HG03457 (cell line): ENCODE measurements around the gene MAP2K6.

Experiments
- ATAC-seq: cut with Tn5 transposase; IDR thresholded peaks from one replicate; pipeline ENCODE4 v1.9.1; 2021; ENCODE audit warnings: moderate number of reproducible peaks; ENCODE audit not compliant: unreplicated experiment

The MAP2K6 gene

GRCh38 chr17:69425978-69426377, 11.5 kb downstream of the MAP2K6 start:
- no peak for ATAC-seq

DNA sequence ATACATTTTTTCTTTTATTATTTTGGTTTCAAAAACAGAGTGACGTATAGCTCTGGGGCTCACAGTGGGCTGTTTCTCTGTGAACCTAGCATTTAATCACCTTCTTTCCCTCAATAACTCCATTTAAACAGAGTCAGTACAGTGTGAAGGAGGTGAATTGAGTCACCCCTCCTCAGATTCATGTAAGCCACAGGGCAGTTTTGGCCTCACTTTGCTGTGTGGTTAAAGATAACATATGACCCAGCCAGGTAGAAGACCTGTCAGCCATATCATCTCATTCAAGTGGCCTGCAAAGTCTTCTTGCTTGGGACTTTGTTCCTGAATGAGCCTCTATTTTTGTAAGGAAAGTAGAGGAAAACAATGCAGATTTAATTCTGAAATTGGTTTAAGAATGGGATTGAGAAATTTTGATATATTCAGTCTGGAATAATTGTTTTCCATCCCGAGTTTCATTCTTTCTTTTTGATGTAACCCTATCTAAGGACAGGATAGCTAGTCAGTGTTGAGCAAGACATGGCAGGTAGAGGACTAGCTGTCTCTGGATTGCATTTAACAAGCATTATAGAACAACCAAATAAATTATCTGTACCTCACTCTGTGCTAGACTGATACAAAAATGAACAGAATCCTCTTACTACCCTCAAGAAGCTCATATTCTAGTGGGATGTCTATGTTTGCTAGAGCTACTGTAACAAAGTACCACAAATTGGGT, 13.1 kb downstream of the MAP2K6 start:
- ATAC-seq = no peak

DNA sequence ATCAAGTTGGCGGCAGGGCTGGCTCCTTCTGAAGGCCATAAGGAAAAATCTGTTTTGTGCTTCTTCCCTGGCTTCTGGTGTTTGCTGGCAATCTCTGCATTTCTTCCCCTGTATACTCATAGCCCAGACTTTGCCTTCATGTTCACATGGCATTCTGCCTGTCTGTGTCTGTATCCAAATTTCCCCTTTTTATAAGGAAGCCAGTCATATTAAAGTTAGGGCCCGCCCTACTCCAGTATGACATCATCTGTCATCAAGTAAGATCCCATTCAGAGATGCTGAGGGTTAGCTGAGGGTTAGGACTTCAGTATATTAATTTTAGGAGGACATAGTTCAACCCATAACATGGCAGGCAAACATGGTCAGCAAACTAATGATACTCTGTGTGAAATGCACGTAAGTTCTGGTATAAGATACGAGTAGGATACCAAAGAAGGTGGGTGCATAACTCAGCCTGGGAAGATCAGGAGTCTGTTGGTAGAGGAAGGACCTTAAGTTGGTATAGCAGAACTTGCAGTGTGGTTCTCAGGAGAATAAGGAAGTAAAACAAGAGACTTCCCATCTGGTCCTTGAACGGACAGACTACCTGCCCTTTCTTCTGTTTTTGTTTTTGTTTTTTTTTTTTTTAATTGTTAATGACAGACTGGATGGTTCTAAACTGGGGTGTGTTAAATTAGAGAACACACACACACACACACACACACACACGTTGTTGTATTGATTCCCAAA, 13.9 kb downstream of the MAP2K6 start:
- no peak for ATAC-seq

GRCh38 chr17:69430488-69430887, 16.0 kb downstream of the MAP2K6 start:
- ATAC-seq = no peak

DNA sequence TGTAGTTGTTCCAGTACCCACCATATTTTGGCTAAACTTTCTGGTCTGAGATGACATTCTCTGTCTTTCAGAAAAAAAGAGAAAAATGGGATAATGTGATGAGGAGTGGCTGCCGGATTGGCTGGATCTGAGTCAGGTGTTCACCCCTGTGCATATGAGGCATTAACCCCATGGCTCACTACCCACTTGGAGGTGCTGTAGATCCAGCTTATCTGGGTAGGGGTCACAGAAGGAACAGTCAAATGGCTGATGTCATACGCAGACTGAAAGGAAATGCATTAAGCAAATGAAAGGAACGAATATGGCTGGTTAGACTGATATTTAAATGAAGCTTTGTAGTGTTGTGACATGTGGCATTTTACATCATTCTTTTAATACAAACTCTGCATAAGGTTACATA, 17.3 kb downstream of the MAP2K6 start:
- no peak for ATAC-seq

GRCh38 chr17:69433093-69433492, 18.6 kb downstream of the MAP2K6 start:
- no peak for ATAC-seq

DNA sequence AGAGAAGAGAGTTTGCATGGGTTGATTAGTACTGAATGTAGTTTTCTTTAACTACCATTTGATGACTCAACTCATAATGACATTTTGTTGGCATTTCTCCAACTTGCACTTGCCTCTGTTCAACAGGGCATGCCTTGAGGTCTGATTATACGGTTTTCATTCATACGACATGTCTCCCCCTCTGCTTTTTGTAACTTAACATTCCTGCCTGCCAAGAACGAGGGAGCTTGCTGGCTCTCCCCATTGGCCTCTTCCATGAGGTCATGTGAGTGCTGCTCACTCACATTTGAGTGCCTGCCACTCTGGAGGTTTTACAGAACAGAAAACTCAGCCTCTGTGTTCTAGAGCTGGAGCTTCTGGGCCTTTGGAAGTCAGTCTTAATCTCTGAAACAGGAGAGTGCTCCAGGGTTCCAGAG, 19.7 kb downstream of the MAP2K6 start:
- no peak for ATAC-seq

DNA sequence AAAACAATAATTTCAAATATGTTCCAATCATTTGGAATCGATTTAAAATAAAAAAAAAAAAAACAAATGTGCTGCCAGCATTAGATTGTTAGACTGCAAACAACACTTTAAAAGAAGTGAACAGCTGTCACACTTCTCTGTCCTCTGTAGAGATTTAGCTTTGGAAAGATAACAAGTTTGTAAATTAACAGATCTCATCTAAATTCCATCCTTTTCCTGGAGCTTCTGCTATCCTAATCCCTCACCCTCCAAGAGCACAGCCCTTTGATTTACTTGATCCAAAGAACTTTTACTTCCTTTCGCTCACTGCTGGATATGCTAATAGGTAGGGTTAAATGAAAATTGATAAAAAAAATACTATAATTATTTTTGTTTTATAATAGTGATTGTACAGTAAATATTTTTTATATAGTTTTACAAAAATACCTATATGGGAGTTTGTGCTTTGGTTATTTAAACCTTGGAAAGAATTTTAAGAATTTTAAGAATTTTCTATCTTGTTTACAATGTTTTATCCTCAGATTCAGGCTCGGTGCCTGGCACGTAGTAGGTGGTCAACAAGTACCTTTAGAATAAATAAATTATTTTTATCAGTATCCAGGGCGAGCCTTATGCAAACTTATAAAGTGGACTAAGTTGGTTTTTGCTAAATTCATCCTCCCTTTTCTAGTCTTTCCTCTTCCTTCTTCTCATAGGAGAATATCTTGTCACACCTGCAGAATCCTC, 21.6 kb downstream of the MAP2K6 start:
- ATAC-seq = no peak

DNA sequence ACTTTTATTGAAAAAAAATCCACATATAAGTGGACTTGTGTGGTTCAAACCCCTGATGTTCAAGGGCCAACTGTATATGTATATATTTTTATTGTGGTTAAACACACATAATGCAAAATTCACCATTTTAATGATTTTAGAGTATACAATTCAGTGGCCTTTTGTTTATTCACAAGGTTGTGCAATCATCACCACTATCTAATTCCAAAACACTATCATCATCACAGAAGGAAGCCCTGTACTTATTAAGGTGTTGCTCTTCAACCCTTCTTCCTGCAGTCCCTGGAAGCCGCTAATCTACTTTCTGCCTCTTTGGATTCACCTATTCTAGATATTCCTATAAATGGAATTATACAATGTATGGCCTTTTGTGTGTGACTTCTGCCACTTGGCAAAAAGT, 23.0 kb downstream of the MAP2K6 start:
- no peak for ATAC-seq

DNA sequence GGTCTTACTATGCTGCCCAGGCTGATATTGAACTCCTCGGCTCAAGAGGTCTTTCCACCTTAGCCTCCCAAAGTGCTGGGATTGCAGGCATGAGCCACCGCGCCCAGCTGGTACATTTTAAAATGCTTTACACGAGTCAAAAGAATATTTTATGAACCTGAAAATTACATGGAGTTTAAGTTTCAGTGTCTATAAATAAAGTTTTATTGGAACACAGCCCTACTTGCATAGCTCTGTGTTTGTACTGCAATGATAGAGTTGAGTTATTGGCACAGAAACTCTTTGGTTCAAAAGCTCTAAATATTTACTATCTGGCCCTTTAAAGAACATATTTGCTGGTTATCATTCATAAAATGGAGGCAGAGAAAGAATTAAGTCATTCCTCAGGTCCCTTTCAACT, 24.3 kb downstream of the MAP2K6 start:
- ATAC-seq = no peak

DNA sequence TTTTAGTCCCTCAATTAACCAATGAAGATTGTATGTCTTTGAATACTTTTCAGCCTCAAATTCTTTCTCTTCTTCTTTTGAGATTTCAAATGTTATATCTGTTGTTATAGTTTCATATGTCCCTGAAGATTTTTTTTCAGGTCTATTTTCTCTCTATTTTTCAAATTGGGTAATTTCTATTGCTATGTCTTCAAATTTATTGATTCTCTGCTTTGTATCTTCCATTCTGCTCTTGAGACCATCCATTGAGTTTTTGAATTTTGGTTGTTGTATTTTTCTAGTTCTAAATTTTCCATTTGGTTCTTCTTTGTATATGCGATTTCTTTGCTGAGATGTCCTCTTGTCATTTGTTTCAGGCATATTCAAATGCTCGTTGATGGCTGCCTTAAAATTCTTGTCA, 26.7 kb downstream of the MAP2K6 start:
- ATAC-seq = no peak

DNA sequence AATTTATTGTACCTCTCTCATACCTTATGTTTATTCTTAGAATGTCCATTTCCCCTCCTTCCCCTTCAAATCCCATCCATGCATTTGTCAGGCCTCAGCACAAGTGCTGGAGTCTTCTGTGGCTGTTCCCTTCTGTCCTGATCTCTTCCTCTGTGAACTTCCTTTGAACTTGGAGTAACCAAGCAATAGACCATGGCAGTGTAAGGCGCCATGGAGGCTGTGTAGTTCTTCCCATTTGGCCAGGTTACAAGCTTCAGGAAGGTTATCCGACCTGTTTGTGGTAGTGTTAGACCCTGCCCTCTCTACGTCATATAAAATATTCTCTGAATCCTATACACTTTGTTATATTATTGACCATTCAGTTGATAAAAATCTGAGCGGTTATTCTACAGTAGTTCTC, 28.6 kb downstream of the MAP2K6 start:
- no peak for ATAC-seq

- ATAC-seq = no peak
Measured at GRCh38 chr17:69444023-69444422, 29.5 kb downstream of the MAP2K6 start.

- no peak for ATAC-seq
Measured at GRCh38 chr17:69445132-69445531, 30.6 kb downstream of the MAP2K6 start.

DNA sequence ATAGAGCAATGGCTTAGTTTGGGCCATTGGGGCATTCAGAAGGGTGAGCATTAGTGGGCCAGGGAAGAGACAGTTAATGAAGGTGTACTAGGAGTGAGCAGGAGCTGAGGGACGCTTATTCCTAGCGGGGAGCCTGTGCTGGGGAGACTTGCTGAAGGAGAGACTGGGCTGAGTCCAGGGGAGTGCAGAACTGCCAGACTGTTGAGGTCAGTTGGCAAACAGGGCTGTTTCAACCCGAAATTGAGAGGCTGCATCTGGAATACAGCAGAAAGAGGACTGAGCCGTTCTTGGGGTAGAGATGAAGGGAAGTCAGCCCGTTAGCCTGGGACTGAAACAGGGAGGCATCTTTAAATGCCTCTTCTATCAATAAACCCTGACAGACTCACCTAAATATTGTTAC, 33.2 kb downstream of the MAP2K6 start:
- ATAC-seq = no peak

DNA sequence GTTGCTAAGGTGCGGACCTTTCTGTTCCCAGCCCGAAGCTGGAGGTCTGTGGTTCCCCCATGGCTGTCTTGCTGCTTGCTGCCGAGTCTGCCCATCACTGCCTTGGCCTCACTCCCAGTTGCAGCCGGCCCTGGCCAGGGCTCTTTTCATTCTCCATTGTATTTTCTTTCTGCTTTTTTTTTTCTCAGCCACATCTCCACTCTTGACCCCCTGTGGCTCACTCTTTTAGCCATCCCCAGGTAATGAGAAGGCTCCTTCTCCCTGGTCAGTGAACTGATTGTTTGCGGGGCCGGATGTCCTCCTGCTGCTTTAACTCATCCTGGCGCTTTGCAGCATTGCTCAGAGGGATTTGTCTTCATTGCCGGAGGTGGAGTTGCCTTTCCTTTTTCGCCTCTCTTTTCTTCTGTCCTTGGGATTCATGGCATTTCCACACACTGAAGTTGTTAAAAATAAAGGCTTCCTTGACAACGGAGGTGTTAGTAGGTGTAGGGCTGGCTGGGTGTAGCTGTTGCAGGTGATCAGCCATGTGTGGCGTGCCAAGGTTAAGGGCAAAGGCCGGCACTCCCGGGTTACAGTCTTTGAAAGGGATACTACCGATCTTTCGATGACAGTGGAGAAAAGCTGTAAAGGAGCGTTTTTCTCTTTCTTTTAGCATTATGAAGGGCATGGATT, 34.1 kb downstream of the MAP2K6 start:
- ATAC-seq = no peak

GRCh38 chr17:69450131-69450530, 35.6 kb downstream of the MAP2K6 start:
- ATAC-seq = no peak

GRCh38 chr17:69450918-69451317, 36.4 kb downstream of the MAP2K6 start:
- ATAC-seq = no peak

GRCh38 chr17:69451416-69452394, 37.2 kb downstream of the MAP2K6 start:
- ATAC-seq = no peak

DNA sequence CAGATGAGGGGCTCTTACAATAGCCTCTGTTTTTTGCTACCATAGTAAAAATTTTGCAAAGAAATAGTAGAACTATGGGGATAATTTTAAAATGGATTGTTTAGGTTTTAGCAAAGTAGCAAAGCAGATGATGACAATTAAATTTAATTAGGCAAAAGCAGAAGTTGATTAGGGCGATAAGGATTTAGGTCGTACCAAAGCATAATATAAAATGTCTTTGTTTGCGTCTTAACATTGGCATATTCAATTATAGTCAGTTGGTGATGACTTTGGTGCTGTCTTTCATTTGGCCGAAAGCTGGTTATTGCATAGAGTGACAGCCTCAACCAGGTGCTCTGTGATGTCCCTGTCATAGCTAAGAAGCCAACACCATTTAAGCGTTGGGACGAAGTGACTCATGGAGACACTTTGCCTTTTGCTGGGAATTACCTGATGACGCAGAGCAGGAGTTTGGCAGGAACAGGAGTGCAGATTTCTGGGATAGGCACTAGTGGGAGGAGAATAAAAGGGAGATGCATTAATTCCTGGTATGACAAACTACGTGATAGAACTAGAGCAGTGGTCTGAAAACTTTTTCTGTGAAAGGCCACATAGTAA, 38.3 kb downstream of the MAP2K6 start:
- ATAC-seq = no peak
